Activated CD4-positive, alpha-beta memory T cell treated with anti-CD3 and anti-CD28 coated beads for 36 hours (primary cell): ENCODE measurements around the gene CHEK2. TPM values are rescaled to one million over a fixed set of nuclear protein-coding genes. Genes with fewer than 3 reads are reported as not detected.

Experiments
- CTCF ChIA-PET: fragments of 350-600 bp; sonication (Branson Sonifier 250); formaldehyde crosslinking; loops from one replicate; lab custom pipeline; 2021; ENCODE audit warnings: antibody characterized with exemption, inconsistent platforms; lab: Charles Lee
- POLR2A ChIA-PET: fragments of 350-600 bp; sonication (Branson Sonifier 250); formaldehyde crosslinking; loops from one replicate; lab custom pipeline; 2021; ENCODE audit warnings: antibody characterized with exemption; lab: Charles Lee
- DNase-seq: peaks from one replicate; pipeline ENCODE4 v3.0.0-alpha.2; 2020
- H3K27ac Mint-ChIP-seq: one replicate; pipeline ENCODE4 v1.8.0; 2021; ENCODE audit warnings: mixed read lengths
- H3K27me3 Mint-ChIP-seq: one replicate; pipeline ENCODE4 v1.8.0; 2021; ENCODE audit warnings: mixed read lengths
- H3K36me3 Mint-ChIP-seq: one replicate; pipeline ENCODE4 v1.8.0; 2021; ENCODE audit warnings: mixed read lengths
- H3K4me1 Mint-ChIP-seq: one replicate; pipeline ENCODE4 v1.8.0; 2021; ENCODE audit warnings: low read depth, mixed read lengths
- H3K4me3 Mint-ChIP-seq: one replicate; pipeline ENCODE4 v1.8.0; 2021; ENCODE audit warnings: mild to moderate bottlenecking, mixed read lengths
- H3K9me3 Mint-ChIP-seq: one replicate; pipeline ENCODE4 v1.8.0; 2021; ENCODE audit warnings: mixed read lengths
- intact Hi-C: fragments of 100-400 bp; cut with micrococcal nuclease; formaldehyde crosslinking; loops from one replicate; pipeline ENCODE4 v1.15.1; 2023
- total RNA-seq, 2 experiments: library from RNA; stranded (reverse); gene quantifications; one replicate each; pipeline ENCODE4 v1.2.3, GENCODE V29; 2021

Gene CHEK2
- total RNA-seq, 2 experiments from 2014 or later, result 30.0 to 36.0 TPM

GRCh38 chr22:28647216-28647615 is 94.4 kb downstream of the CHEK2 start:
- no peaks in the 10 kb centered on the region for H3K9me3 Mint-ChIP-seq
- no peaks in the 10 kb centered on the region for H3K36me3 Mint-ChIP-seq
- H3K4me3 Mint-ChIP-seq, result no peak overlapping the region
- ChIA-PET POLR2A (no interaction called here), CTCF (no interaction called here)
- no peak overlapping the region for H3K27ac Mint-ChIP-seq
- peaks cover 35% of the 10 kb centered on the region for H3K27me3 Mint-ChIP-seq
- no peaks in the 10 kb centered on the region for H3K4me1 Mint-ChIP-seq
- DNase-seq, result no peak
- intact Hi-C loops, result no loop called here

- POLR2A ChIA-PET, result no interaction called here
- no peak overlapping the region for H3K27ac Mint-ChIP-seq
- no peaks in the 10 kb centered on the region for H3K36me3 Mint-ChIP-seq
- intact Hi-C loops, result no loop called here
- CTCF ChIA-PET, result no interaction called here
- H3K9me3 Mint-ChIP-seq, result no peaks in the 10 kb centered on the region
- peaks cover 28% of the 10 kb centered on the region for H3K27me3 Mint-ChIP-seq
- no peak overlapping the region for H3K4me3 Mint-ChIP-seq
- no peak for DNase-seq
- no peaks in the 10 kb centered on the region for H3K4me1 Mint-ChIP-seq
Measured at GRCh38 chr22:28639321-28639720, 102.3 kb downstream of the CHEK2 start.

Other genes starting within 250 kb of the CHEK2 start
- under 1 TPM; 0.59 to 0.80 TPM for gene TTC28, start 62.0 kb downstream of the CHEK2 start, total RNA-seq
- gene HSCB, start 219 bp upstream of the CHEK2 start, total RNA-seq, result 10 to 100 TPM; 16.5 to 18.1 TPM
- gene CCDC117, start 30.9 kb upstream of the CHEK2 start, total RNA-seq, result 10 to 100 TPM; 27.7 to 31.6 TPM
- gene XBP1, start 58.7 kb upstream of the CHEK2 start, total RNA-seq, result 100 to 1,000 TPM; 128 to 132 TPM
- gene ZNRF3, start 141.8 kb upstream of the CHEK2 start, total RNA-seq, result 1 to 10 TPM; 1.3 to 1.5 TPM